GM19025 (cell line): Measurements from ENCODE around the gene VAMP3.

Source experiments
- ATAC-seq: cut with Tn5 transposase; IDR thresholded peaks from one replicate; pipeline ENCODE4 v1.9.1; 2021; ENCODE audit warnings: mild to moderate bottlenecking, low read depth, moderate library complexity; ENCODE audit not compliant: unreplicated experiment

Gene VAMP3

GRCh38 chr1:7808253-7808844 lies 37.3 kb downstream of the VAMP3 start:
- ATAC-seq: no peak

- no peak for ATAC-seq
Observed at GRCh38 chr1:7809742-7810141, 38.6 kb downstream of the VAMP3 start.

- ATAC-seq: no peak
Observed at GRCh38 chr1:7810395-7810794, 39.3 kb downstream of the VAMP3 start.

GRCh38 chr1:7811476-7811875 lies 40.4 kb downstream of the VAMP3 start:
- ATAC-seq: no peak

- no peak for ATAC-seq
Observed at GRCh38 chr1:7813677-7814373, 42.7 kb downstream of the VAMP3 start.

- ATAC-seq: no peak
Observed at GRCh38 chr1:7821282-7821681, 50.2 kb downstream of the VAMP3 start.

- ATAC-seq: no peak
Observed at GRCh38 chr1:7824701-7825100, 53.6 kb downstream of the VAMP3 start.

GRCh38 chr1:7826363-7826762 lies 55.3 kb downstream of the VAMP3 start:
- ATAC-seq: no peak

GRCh38 chr1:7827126-7827955 lies 56.2 kb downstream of the VAMP3 start:
- ATAC-seq: no peak
